Thymus (tissue), 11 donors: ENCODE results near the gene DGKH. TPM values are rescaled to one million over a fixed set of nuclear protein-coding genes. Genes with fewer than 3 reads are reported as not detected.

ENCODE experiments used
- DNase-seq, 9 donors: peaks; one replicate each; pipeline ENCODE4 v3.0.0-alpha.2; 2013; ENCODE audit warnings: low spot score in 9 of 9, low read depth in 6 of 9, missing footprints in 1 of 9
- H3K27ac ChIP-seq, 2 donors: one replicate each; pipeline ENCODE4 v1.5.1; 2013; ENCODE audit warnings: control low read depth in 1 of 2, low read depth in 1 of 2, low read length in 1 of 2, mild to moderate bottlenecking in 1 of 2, moderate library complexity in 1 of 2
- H3K27me3 ChIP-seq, 2 donors: one replicate each; pipeline ENCODE4 v1.5.1; 2013; ENCODE audit warnings: low read length in 1 of 2; ENCODE audit not compliant: control insufficient read depth in 2 of 2, insufficient read depth in 1 of 2
- H3K36me3 ChIP-seq, 2 donors: one replicate each; pipeline ENCODE4 v1.5.1; 2013; ENCODE audit warnings: low read length in 1 of 2, mild to moderate bottlenecking in 1 of 2, moderate library complexity in 1 of 2; ENCODE audit not compliant: control insufficient read depth in 2 of 2, insufficient read depth in 2 of 2
- H3K4me1 ChIP-seq, 2 donors: one replicate each; pipeline ENCODE4 v1.5.1; 2013; ENCODE audit warnings: low read length in 2 of 2; ENCODE audit not compliant: control insufficient read depth in 2 of 2, insufficient read depth in 2 of 2
- H3K4me3 ChIP-seq, 2 donors: one replicate each; pipeline ENCODE4 v1.5.1; 2013; ENCODE audit warnings: low read length in 2 of 2, control low read depth in 1 of 2, mild to moderate bottlenecking in 1 of 2
- H3K9me3 ChIP-seq, 2 donors: one replicate each; pipeline ENCODE4 v1.5.1; 2013; ENCODE audit warnings: low read length in 1 of 2, mild to moderate bottlenecking in 1 of 2; ENCODE audit not compliant: control insufficient read depth in 2 of 2, insufficient read depth in 1 of 2
- WGBS: extraction: QIAGEN DNeasy Blood & Tissue Kit; methylation state at CpG from one replicate; pipeline ENCODE4 v1.1.7; 2013; 5-methylcytosine and 5-hydroxymethylcytosine counted together
- polyA plus RNA-seq: library from polyadenylated mRNA; stranded (reverse); fragments of 200-250 nt; gene quantifications from one replicate; pipeline ENCODE4 v1.2.3, GENCODE V29; 2013
- total RNA-seq: library from RNA; stranded (reverse); fragments of 120-200 nt; gene quantifications from one replicate; pipeline ENCODE4 v1.2.4, GENCODE V29; 2013
- donor health status: healthy.

The DGKH gene
- total and polyA plus RNA-seq, 2 donors, result 5.3 to 5.9 TPM

DNA sequence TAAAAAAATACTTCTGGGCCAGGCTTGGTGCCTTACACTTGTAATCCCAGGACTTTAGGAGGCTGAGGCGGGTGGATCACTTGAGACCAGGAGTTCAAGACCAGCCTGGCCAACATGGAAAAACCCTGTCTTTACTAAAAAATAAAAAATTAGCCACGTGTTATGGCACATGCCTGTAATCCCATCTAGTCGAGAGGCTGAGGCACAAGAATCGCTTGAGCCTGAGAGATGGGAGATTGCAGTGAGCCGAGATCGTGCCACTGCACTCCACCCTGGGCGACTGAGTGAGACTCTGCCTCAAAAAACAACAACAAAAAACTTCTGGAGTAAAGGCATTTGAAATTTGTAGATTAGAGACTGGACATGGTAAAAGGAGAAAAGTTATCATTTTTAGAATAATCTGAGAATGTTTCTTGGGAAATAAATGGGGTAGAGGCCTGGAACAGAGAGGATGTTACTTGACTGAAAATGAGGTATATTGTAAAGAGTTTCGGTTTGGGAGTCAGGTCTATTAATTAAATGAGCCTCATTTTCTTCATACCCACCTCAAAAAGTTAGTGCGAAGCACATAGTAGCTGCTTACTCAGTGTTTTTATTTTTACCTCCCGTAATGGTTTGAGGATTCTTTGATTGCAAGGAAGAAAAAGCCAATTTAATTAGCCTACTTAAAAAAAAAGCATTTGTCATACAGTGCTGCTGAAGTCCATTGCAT lies 226.1 kb downstream of the DGKH start:
- no peaks in the 10 kb centered on the region for H3K36me3 ChIP-seq
- no peaks in the 10 kb centered on the region for H3K27me3 ChIP-seq
- no peak overlapping the region for H3K4me3 ChIP-seq
- no peak overlapping the region for H3K27ac ChIP-seq
- H3K4me1 ChIP-seq, result peaks cover 13 to 15% of the 10 kb centered on the region in 2 donors
- no peak for DNase-seq
- WGBS, result 96% methylated on average over 10 of the region's 10 CpGs
- H3K9me3 ChIP-seq, result peaks cover 0 to 7% of the 10 kb centered on the region in 2 donors

DNA sequence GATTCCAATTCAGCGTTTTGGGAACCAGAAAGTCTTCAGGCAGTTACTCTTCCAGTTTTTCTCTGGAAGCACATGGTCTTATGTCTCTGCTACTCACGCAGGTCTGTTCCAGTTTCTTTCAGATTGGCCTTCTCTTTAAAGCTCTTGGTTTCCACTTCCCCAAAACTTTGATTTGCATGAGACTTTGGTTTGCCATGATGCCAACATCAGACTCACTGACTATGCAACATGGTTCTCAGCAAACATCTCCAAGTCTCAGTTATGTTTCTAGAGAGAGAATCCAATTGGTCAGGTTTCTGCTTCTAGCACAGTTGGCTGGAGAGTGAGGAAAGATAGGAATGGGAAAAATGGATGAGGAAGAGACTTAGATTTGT lies 226.6 kb downstream of the DGKH start:
- peak in 1 of 9 donors; percentile 36 for DNase-seq
- Histone ChIP-seq H3K27ac (no peak overlapping the region), H3K4me1 (peaks cover 13 to 15% of the 10 kb centered on the region in 2 donors)

DNA sequence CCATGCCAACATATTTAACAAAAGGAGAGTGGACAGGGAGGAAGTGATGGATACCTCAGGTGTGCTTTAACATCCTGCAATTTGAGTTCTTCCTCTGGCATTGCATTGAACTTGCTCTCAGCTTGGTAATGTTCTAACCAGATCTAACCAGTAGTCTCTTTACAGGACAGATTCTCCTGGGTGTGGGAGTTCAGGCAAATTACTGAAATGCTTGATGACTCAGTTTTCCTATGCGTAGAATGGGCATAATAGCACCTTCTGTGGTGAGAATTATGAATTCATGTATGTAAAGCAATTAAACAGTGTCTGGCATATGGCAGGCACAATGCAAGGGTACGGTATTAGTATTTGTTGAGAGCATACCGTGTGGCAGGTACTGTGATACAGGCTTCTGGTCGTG lies 227.1 kb downstream of the DGKH start:
- Histone ChIP-seq H3K4me1 (peaks cover 13 to 15% of the 10 kb centered on the region in 2 donors), H3K4me3 (no peak overlapping the region), H3K36me3 (no peaks in the 10 kb centered on the region), H3K27ac (no peak overlapping the region), H3K27me3 (no peaks in the 10 kb centered on the region), H3K9me3 (peaks cover 0 to 7% of the 10 kb centered on the region in 2 donors)
- 96% methylated on average over 4 of the region's 4 CpGs for WGBS
- no peak for DNase-seq

More for the DNA sequence above, 226.6 kb downstream of the DGKH start:
- H3K9me3 ChIP-seq, result peaks cover 0 to 7% of the 10 kb centered on the region in 2 donors
- WGBS, result 83% methylated on average over 2 of the region's 2 CpGs
- H3K36me3 ChIP-seq, result no peaks in the 10 kb centered on the region
- H3K4me3 ChIP-seq, result no peak overlapping the region
- no peaks in the 10 kb centered on the region for H3K27me3 ChIP-seq

DNA sequence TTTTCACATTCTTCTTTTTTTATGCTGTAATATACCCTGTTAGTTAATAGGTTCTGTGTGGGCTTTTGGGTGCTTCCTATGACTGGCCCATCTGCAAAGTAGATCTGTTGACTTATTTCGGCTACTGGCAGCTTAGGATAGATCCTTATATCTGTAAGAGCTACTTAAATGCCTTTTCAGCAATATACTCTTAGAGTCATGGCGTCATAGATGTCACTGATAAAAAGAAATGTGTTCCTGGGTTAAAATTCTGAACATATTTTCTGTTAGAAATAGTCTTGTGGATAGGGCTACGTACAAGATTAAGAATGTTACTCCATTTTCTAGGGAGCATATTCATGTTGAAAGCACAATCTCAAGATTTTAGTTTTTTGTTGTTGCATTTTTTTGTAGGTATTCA lies 228.2 kb downstream of the DGKH start:
- no peak for DNase-seq
- Histone ChIP-seq H3K27me3 (no peaks in the 10 kb centered on the region), H3K27ac (no peak overlapping the region), H3K9me3 (peaks cover 0 to 1% of the 10 kb centered on the region in 2 donors), H3K36me3 (no peaks in the 10 kb centered on the region), H3K4me3 (no peak overlapping the region), H3K4me1 (peaks cover 8 to 10% of the 10 kb centered on the region in 2 donors)
- WGBS, result 95% methylated on average over 3 of the region's 3 CpGs

DNA sequence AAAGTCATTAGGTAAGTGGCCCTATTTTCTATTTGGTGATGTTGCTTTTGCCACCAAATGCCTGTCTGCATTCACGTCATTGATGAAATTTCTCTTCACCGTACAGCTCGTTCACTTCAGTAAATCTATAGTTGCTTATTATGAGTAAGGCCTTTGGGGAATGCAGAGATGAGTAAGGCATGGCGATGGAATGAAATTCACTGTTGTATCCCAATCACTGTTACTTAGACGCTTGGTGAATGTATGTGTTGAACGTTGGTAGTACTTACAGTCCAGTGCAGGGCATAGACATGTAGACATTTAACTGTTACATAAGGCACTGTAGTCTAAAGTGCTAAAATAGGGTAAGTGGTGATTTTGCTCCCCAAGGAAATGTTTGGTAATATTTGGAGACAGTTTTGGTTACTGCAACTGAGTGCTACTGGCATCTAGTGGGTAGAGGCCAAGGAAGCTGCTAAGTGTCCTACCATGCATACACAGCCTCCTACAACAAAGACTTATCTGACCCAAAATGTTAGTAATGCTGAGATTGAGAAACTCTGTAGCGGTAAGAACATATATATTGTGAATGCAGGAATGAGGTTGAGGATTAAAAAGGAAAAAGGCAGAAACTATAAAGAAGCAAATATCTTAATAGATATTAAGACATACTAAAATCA lies 229.3 kb downstream of the DGKH start:
- no peaks in the 10 kb centered on the region for H3K36me3 ChIP-seq
- no peaks in the 10 kb centered on the region for H3K9me3 ChIP-seq
- WGBS, result 96% methylated on average over 7 of the region's 7 CpGs
- no peak for DNase-seq
- H3K4me1 ChIP-seq, result peaks cover 8 to 10% of the 10 kb centered on the region in 2 donors
- H3K27me3 ChIP-seq, result no peaks in the 10 kb centered on the region
- no peak overlapping the region for H3K27ac ChIP-seq
- H3K4me3 ChIP-seq, result no peak overlapping the region

DNA sequence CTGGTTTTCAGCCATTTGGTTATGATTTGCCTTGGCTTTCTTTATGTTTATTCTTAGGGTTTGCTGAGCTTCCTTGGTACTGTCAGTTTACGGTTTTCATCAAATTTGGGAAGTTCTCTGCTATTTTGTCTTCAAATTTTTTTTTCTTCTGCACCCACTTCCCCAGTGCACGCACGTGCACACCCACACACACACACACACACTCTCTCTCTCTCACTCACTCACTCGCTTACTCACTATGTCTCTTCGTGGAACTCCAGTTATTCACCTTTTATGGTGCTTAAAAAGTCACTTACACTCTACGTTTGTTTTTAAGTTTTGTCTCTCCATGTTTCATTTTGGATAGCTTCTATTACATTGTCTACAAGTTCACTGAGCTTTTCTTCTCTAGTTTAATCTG lies 230.6 kb downstream of the DGKH start:
- H3K4me1 ChIP-seq, result peaks cover 3 to 10% of the 10 kb centered on the region in 2 donors
- H3K9me3 ChIP-seq, result no peaks in the 10 kb centered on the region
- DNase-seq, result peak in 1 of 9 donors; percentile 37
- H3K4me3 ChIP-seq, result no peak overlapping the region
- H3K27ac ChIP-seq, result no peak overlapping the region
- no peaks in the 10 kb centered on the region for H3K36me3 ChIP-seq
- no peaks in the 10 kb centered on the region for H3K27me3 ChIP-seq
- 54% methylated on average over 6 of the region's 6 CpGs for WGBS

DNA sequence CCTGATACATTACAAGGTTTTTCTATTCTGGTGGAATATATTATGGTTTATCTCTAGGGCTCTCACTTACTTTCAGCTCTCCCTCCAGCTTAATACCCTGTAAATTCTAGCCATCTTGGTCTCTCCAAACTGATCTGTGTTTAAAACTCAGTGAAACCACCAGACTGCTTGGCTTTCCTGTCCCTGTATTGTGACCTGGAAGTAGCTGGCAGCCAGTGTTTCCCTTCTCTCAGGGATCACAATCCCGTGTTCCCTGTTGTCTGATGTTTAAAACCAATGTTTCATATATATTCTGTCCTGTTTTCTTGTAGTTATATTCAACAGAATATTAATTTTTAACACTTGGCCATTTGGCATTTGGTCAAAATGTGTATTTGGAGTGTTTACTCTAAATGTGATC lies 231.5 kb downstream of the DGKH start:
- peaks cover 0 to 9% of the 10 kb centered on the region in 2 donors for H3K4me1 ChIP-seq
- no peaks in the 10 kb centered on the region for H3K36me3 ChIP-seq
- H3K27me3 ChIP-seq, result no peaks in the 10 kb centered on the region
- DNase-seq, result no peak
- H3K4me3 ChIP-seq, result no peak overlapping the region
- no peaks in the 10 kb centered on the region for H3K9me3 ChIP-seq
- WGBS, result 75% methylated on average over 1 of the region's 1 CpG
- no peak overlapping the region for H3K27ac ChIP-seq

DNA sequence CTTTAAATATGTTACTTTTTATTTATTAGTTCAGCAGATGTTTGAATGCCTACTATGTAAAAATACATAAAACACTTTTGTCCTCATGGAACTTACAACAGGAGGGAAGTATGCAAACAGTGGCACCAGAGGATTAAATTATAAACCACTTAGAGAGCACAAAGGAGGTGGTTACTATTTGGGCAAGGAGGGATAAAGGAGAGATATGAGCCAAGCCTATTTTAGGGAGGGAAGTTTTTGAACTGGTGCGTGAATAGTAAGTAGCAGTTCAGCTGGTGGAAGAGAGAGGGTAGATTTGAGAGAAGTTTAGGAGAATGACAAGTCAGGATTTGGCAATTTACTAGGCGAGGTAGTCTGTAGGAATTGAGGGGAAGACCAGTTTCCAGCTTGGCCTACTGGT lies 232.1 kb downstream of the DGKH start:
- Histone ChIP-seq H3K4me3 (no peak overlapping the region), H3K36me3 (peaks cover 0 to 3% of the 10 kb centered on the region in 2 donors), H3K9me3 (no peaks in the 10 kb centered on the region), H3K4me1 (peaks cover 0 to 9% of the 10 kb centered on the region in 2 donors), H3K27me3 (no peaks in the 10 kb centered on the region), H3K27ac (no peak overlapping the region)
- WGBS, result over 99% methylated on average over 2 of the region's 2 CpGs
- no peak for DNase-seq

DNA sequence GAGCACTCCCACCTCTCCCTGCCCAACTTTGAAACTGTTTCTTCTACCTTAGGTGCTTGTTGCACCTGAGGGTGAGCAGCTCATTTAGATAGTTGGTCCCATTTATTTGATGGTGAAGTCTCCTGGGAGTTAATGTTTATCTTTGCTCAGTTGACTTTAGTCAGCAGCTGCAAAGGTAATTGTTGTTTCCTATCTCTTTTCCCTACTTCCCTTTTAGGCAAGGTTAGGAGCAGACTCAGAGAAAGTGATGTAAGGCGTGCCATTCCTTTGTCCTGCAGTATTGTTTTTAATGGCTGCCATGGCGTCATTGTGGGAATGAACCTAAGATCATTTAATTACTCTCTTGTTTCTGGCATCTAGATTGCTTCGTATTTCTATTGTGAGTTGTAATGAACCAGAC lies 235.1 kb downstream of the DGKH start:
- Histone ChIP-seq H3K36me3 (peaks cover 0 to 20% of the 10 kb centered on the region in 2 donors), H3K4me3 (no peak overlapping the region), H3K4me1 (peaks cover 0 to 7% of the 10 kb centered on the region in 2 donors), H3K27me3 (no peaks in the 10 kb centered on the region), H3K9me3 (no peaks in the 10 kb centered on the region), H3K27ac (no peak overlapping the region)
- 97% methylated on average over 3 of the region's 3 CpGs for WGBS
- DNase-seq, result no peak
